GM21515 (cell line): ENCODE results near the gene YOD1.

Source experiments
- ATAC-seq: cut with Tn5 transposase; IDR thresholded peaks from one replicate; pipeline ENCODE4 v1.9.1; 2021; ENCODE audit not compliant: unreplicated experiment

YOD1 gene

DNA sequence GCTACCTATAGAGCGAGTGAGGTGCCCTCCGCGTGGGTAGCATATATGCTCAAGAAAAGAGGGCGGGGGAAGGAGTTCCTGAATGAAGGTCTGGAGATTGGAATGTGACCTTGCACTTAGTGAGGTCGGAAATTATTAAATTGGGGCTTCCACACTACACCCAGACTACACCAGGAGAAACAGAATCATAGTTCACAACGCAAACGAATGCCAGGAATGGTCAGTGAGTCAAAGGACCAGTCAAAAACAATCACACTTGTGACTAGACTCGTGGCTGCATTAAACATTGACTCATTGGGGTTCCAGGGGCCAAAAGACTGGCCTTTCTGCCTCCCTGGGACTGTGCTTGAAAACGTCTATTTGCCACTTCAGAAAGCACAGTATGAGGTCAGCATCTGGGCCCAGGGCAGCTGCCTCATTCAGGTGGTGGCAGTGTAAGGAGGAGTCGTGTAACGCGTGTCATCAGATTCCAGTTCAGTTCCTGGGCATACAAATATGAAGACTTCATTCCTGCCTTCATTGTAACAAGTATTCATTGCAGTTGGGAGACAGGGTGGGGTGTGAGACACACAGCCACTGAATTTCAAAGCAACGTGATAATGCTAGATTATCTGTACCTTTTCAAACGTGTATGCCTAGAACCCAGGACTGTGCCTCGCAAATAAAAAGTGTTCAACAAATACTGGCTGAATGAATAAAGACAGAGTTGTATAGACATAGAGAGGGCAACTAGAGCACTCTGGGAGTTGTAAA lies at the start of gene YOD1:
Gene YOD1 (minus strand): TSS at position 18 of the 753 bp plus-strand sequence. CDS start 178 bp downstream, outside the sequence.
- no peak for ATAC-seq

DNA sequence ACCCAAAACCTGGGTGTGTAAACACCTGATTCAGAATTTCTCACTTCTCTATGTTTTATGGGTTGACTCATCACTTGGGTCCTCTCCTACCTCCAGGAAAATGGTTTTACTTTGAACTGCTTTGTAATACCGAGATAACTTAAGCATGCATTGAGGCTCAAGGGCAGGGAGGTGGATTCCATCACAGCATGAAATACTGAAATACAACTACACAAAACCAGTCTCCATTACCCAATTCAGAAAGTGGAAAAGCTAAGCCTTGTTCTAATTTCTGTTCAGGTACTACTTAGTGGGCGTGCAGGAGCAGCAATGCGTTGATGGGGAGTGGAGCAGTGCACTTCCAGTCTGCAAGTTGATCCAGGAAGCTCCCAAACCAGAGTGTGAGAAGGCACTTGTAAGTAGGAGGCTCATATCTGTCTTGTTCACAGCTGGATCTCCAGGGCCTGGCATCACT lies 46.9 kb upstream of the YOD1 start:
- ATAC-seq = peak; percentile 86

DNA sequence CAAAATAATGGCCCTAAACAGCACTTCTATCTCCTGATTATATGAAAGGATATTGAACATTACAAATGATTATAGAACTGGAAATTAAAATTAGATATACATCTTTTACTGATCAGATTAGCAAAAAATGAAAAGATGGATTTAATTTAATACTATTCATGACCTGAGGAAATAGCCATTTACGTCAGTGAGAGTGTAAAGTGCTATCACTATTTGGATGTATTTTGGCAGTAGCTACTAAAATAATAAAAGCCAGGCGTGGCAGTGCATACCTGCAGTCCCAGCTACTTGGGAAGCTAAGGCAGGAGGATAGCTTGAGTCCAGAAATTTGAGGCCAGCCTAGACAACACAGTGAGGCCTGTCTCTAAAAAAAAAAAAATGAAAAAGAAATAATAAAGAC lies 42.9 kb upstream of the YOD1 start:
- no peak for ATAC-seq

DNA sequence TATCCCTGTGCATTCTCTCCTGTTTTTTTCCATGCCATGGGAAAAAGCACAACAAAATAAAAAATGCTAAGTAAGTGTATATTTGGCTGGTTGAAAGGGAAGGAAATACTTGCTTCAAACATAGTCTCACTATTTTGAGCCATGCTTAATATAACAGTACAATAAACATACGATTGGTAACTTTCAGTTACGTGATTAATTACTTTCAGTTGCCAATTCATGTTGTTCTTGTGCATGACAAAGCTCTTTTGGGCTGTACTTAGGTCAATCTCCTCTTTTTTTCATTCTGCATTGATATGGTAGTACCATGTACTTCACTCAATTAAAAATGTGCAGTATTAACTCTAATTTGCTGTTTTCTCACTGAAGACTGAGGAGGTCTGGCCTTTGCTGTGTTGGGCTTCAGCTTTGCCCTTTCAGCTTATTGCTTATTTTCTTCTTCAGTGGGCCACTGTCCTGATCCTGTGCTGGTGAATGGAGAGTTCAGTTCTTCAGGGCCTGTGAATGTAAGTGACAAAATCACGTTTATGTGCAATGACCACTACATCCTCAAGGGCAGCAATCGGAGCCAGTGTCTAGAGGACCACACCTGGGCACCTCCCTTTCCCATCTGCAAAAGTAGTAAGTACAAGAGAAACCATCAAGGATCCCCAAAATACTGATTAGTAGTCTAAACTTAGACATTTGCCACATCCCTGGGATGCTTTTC lies 40.3 kb upstream of the YOD1 start:
- ATAC-seq = no peak

DNA sequence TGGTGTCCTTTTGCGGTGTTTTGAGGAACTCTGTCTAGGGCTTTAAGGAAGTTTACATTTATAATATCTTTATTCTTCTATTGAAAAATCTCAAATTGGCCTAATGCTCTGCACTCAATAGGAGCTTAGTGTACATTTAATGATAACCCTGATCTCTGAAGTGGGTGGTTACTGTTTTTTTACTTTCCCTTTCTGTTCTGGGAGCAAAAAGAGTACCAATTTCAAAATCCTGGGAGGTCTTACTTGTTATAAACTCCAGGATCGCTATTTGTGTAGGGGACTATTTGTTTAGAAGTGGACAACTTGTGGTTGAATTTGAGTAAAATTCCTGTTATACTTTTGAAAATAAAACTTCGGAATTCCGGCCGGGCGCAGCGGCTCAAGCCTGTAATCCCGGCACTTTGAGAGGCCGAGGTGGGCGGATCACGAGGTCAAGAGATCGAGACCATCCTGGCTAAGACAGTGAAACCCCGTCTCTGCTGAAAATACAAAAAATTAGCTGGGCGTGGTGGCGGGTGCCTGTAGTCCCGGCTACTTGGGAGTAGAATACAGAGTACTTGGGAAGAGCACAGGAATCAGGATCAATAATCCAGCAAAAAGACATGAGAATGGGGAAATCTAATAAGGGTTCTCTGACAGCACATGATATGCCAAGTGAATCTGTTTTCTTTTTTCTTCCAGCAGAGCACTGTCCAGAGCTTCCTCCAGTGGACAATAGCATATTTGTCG lies 38.8 kb upstream of the YOD1 start:
- ATAC-seq = no peak

DNA sequence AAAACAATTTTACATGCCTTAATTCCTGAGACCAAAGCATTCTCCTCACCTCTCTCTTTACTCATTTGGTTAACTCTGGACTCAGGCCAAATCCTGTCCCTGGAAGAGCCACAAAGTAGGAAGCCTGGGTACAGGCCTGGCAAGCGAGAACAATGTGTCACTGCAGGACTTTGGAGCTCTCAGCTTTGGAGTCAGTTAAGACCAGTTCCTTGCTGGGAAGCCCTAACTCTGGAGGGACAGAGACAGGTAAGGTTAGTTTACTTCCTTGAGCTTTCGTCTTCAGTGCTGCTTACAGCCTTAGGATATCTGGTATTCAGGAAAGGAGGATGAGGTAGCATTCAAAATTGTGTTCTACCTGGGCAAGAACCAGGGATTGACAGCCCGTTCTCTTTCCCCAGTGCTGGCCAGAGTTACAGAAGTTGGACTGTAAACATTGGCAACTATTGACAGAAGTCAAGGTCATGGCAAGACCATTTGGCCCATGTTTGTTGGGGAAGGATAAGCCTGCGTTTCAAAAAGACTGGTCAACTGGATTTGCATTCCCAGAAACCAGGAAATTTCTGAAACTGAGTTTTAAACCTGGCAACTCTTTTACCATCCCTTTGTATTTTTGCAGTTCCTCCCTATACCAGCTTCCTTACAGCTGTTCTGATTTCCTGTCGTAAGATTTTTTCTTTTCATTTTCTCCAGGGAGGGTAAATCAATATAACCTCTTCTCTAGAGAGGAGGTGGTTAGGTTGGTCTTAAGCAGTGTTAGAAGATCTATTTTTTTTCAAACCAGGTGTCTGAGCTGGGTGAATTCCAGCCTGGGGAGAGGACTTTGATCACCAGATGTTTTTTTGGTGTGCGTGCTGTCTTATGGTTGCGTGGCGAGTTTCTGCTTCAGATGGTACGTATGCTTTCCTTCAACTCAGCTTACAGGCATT lies 38.0 kb upstream of the YOD1 start, which contains the start of gene C4BPB:
Gene C4BPB (plus strand): TSS at position 160 of the 926 bp plus-strand sequence. CDS start 672 bp downstream, at position 832.
- no peak for ATAC-seq

DNA sequence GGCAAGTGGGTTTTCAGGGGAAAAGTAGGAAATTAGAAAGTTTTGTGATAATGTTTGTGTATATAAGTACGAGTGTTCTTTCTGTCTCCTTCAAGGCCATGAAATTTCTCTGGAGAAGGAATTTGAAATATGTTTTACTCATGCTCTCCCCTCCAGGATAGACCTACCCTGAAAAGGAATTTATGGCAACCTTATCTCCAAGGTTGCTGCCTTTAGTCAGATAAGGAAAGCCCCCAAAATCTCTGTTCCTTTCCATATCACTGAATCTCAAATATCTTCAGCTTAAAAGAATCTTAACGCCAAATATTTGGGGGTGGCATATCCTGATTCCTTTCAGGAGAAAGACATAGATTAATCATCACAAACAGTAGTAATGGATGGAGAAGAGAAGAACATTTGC lies 37.2 kb upstream of the YOD1 start:
- no peak for ATAC-seq

DNA sequence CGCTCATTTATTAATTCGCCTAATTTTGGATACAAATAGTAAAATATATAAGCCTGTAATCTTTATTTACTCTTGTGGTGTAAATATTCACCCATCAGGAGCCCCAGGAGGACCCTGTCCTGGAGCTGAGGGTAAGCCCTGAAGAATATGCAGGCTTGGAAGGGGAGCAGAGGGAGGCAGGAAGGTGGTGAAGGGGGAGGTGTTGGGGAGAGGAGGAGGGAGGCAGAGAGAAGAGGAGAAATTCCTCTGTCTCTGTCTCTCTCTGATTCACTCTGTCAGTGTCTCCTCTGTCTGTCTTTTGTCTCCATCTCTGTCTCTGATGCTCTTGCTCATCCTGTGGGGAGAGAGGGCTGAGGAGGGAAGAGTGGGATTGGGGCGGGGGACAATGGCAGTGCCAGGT lies 34.9 kb upstream of the YOD1 start:
- no peak for ATAC-seq

DNA sequence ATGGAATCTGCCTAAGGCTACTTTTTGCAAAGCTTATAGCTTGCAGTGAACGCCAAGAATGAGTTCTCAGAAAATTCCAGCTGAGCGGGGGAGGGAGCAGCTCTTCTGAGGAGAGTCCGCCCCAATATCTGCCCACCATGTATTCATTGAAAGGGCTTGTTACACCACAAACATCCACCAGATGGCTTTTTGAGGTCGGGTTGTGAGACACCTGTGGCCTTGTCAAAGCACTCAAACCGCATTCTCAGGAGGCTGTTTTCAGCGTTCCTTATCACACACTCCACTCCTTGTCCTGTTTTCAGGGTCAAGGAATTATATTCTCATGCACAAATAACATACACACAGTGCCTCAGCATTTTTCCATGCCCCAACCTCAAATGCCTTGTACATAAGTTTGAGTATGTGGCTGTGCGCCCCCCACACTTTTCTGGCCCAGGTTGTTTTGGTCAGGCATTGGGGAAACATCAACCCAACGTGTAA lies 33.7 kb upstream of the YOD1 start:
- ATAC-seq = peak; percentile 82

DNA sequence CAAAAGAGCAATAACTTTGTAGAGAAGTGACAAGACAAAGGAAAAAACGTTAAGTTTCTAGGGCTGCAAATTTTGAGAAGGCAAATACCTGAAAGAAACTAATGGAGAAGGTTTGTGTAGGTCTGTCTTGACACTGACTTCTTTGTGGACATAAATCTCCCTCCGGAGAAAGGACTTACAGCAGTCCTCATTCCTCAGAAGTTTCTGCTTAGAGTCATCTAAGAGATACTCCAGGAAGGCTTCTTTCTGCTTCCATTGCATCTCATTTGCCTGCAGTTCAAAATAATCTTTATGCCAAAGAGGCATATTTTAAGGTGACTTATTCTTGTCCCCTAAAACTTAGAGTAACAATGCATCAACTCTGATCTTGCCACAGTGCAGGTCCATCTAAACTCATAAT lies 33.2 kb upstream of the YOD1 start:
- ATAC-seq = no peak

DNA sequence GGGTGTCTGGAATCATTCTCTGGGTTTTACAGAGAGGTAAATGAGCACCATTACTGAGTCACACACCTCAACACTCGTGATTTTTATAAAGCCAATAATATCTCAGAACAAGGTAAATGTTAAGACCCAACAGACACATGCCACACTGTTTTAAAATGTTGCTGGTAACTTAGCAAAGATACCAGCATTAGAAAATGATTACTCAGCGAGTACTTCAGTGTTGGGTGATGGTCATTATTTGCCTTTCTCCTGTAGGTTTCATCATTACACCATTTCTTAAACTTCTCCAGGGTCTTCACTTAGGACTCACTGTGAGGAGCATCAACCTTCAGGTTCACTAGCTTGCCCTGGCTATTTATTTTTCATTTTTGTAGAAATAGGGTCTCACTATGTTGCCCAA lies 30.8 kb upstream of the YOD1 start:
- ATAC-seq = no peak

DNA sequence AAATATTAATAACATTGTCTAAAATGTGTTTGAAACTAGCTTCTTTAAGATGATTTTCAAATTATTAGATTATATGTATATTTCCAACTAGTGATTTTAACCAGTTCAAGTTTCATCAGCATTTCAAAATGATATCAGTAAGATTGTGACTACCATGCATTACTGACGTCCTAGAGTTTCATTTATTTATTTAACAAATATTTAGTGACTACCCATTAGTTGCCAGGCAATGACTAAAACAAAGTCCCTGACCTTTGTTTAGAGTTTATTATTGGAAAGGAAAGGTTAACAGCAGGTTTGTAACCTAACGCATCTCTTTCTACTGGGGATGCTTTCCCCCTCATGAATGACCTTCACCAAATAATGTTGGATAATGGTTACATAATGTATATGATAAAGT lies 30.1 kb upstream of the YOD1 start:
- ATAC-seq = no peak

DNA sequence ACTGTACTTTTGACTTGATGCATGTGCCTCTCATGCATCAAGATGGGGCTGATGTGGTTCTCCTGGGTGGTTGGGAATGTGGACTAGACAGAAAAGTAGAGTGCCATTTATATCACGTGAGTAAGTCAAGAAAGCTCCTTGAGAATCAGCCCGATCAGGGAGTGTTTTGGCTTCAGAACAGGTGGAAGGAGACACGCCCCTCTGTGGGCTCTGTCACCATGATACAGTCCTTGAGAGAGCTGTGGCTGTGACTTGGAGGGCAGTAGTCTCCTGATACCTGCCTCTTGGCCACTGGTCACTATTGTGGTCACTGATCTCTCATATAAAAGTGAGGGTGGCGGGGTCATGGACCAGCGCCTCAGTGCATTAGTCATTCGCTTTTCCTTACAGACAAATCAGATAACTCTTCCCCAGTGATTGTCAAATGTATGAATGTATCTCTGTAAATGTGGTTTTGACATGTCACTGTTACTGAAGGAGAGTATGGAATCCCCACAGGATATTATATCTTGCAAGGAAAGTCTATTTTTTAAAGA lies 28.8 kb upstream of the YOD1 start:
- no peak for ATAC-seq

DNA sequence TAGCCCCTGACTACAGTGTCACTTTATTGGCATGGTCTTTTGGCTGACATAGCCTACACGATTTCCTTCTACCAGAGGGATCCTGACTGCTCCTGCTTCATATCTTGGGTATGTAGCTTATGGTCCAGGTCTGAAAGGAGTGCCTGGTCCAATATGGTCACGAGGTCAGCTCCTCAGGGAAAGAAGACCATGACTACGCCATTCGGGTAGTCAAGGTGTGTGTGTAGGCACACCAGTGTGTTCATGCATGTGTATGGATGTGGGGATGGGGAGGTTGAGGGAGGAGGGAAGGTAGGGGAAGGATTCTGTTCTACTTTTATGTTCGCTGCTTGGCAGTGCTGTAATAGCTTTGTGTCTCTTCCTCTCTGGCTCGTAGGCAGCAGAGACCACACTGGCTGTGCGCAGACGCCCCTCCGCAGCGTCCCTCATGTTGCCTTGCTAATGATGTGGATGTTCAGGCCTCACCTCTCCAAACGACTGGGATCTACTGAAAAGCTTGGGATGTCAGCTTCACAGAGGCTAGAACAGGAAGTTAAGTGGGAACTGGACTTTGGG lies 27.6 kb upstream of the YOD1 start:
- no peak for ATAC-seq

DNA sequence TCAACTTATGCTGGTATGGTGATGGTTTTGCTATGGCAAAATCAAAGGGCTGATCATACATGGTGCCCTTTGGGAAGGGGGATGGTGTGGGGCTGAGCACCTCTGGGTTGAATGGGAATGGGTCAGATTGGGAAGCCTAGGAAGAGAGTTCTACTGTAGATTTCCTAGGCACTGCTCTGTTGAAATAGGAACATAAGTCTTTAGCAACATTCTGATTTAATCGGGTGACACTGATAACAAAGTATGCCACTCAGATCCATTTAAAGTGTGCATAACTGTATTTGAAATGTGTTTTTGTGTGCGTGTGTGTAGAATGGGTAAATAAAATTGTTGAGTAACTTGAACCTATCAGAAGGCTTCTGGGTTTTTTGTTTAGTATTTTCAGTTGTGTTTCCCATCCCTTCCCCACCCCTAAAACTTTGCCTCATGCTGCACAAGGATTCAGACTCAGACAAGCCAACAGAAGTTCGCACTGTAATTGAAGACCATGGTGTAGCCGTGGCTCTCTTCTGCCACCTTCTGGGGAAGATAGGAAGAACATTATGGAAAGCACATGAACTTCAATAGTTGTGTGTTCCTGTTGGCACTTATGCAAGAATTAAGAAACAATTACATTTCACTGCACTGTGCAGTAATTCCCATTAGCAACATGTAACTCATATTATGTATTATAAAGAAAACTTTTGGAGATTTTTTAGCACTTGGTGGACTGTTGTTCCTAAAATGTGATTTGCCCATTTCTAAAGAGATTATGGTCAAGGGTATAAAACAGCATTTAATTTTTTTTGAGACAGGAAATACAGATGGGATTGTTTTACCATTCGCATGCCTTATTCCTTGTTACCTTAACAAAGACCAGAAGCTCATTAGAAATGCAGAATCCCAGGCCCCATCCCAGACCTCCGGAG lies 26.7 kb upstream of the YOD1 start:
- ATAC-seq = no peak

DNA sequence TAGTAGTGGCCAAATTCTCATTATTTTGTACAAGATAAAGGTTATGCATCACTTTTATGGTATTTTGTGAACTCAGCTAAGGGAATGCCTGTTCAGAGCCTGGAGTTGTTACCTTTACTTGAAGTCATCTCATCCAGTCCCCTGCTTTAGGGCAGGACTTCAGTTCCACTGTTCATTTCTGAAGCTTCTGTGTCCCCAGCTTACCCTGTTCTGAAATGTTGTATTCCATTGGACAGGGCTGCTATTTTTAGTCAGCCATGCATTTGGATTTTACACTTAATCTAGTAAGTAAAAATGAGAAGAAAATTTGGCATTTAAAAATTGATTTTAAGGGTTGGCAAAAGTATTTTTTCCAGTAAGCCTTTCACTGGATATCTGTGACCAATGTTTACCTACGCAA lies 26.0 kb upstream of the YOD1 start:
- no peak for ATAC-seq

DNA sequence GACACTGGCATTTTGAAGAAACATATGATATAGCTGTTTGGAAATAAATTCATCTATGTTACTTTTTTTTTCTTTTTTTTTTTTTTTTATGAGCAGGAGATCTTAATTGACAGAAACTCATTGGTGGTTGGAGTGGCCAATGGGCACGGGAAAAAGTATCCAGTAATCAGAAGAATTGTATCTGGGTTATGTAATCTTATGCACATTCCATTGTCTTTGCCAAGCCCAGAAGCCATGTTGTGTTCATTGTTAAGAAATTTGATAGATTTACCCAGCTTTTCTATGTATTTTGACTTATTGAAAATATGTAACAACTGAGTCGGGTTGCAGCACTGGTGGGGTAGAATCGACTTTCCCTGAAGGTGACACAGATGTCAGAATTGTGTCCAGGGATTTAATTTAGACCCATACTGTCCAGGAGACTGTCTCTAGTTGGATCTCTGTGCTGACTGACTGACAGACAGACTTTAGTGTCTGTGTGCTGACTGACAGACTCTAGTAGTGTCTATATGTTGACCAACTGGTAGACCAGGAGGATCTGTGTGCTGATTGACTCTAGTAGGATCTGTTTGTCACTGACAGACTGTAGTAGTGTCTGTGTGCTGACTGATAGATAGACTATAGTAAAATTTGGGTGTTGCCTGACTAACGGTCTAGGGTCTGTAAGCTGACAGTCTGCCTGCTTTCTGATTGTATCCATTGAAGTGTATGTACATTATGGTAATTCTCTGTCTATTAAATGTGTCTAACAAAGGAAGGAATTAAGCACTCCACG lies 25.4 kb upstream of the YOD1 start:
- no peak for ATAC-seq
